ENCODE data around the gene EOLA1.
"Not testable (repeated sequence)": the region's sequence is repeated elsewhere in the genome, so short reads cannot be mapped to it uniquely, and the experiment has no call there.

- TF ChIP-seq, protein P1, sequence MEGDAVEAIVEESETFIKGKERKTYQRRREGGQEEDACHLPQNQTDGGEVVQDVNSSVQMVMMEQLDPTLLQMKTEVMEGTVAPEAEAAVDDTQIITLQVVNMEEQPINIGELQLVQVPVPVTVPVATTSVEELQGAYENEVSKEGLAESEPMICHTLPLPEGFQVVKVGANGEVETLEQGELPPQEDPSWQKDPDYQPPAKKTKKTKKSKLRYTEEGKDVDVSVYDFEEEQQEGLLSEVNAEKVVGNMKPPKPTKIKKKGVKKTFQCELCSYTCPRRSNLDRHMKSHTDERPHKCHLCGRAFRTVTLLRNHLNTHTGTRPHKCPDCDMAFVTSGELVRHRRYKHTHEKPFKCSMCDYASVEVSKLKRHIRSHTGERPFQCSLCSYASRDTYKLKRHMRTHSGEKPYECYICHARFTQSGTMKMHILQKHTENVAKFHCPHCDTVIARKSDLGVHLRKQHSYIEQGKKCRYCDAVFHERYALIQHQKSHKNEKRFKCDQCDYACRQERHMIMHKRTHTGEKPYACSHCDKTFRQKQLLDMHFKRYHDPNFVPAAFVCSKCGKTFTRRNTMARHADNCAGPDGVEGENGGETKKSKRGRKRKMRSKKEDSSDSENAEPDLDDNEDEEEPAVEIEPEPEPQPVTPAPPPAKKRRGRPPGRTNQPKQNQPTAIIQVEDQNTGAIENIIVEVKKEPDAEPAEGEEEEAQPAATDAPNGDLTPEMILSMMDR (conservative IDR thresholded peaks at IDR 0.05; ENCODE audit: low read depth, low read length) = not testable (repeated sequence)
- TF ChIP-seq RFX5 (IDR thresholded peaks at IDR 0.05; ENCODE audit: low read depth, low read length) = not testable (repeated sequence)
- TF ChIP-seq, protein P2, sequence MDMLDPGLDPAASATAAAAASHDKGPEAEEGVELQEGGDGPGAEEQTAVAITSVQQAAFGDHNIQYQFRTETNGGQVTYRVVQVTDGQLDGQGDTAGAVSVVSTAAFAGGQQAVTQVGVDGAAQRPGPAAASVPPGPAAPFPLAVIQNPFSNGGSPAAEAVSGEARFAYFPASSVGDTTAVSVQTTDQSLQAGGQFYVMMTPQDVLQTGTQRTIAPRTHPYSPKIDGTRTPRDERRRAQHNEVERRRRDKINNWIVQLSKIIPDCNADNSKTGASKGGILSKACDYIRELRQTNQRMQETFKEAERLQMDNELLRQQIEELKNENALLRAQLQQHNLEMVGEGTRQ (IDR thresholded peaks at IDR 0.05; ENCODE audit: low read depth, low read length) = not testable (repeated sequence)
These were observed 54.4 kb downstream of the EOLA1 start, which contains the start of gene HSFX2 for GRCh38 chrX:149595214-149595613.
